GM23338 (cell line): ENCODE results near the gene CDH12. TPM values are rescaled to one million over a fixed set of nuclear protein-coding genes. Genes with fewer than 3 reads are reported as not detected.

Source experiments
- ATAC-seq: fragments of 200-7000 bp; cut with Tn5 transposase; 3 replicates; pipeline ENCODE4 v1.9.1; 2020
- DNase-seq: peaks from one replicate; pipeline ENCODE4 v3.0.0-alpha.2; 2015; ENCODE audit warnings: low spot score
- H2AFZ ChIP-seq: fragments of 200-600 bp; sonication (generic); 2 replicates; pipeline ENCODE4 v1.8.0; 2016; ENCODE audit warnings: antibody characterized with exemption, mild to moderate bottlenecking, moderate library complexity
- H3F3A ChIP-seq: fragments of 200-600 bp; sonication (generic); replicated peaks from 2 replicates; pipeline ENCODE4 v1.8.0; 2017; ENCODE audit warnings: antibody characterized with exemption, mixed run types, low read depth
- H3K27ac ChIP-seq: fragments of 200-600 bp; sonication (generic); 2 replicates; pipeline ENCODE4 v1.6.1; 2016; ENCODE audit warnings: low read depth
- H3K27me3 ChIP-seq: fragments of 200-600 bp; sonication (generic); 2 replicates; pipeline ENCODE4 v1.8.0; 2016; ENCODE audit warnings: mild to moderate bottlenecking, mixed run types, moderate library complexity; ENCODE audit not compliant: insufficient read depth
- H3K36me3 ChIP-seq: fragments of 200-600 bp; sonication (generic); 2 replicates; pipeline ENCODE4 v1.8.0; 2016; ENCODE audit warnings: mild to moderate bottlenecking; ENCODE audit not compliant: insufficient read depth
- H3K4me1 ChIP-seq: fragments of 200-600 bp; sonication (generic); 2 replicates; pipeline ENCODE4 v1.8.0; 2016; ENCODE audit warnings: mild to moderate bottlenecking, moderate library complexity; ENCODE audit not compliant: insufficient read depth
- H3K4me2 ChIP-seq: fragments of 200-600 bp; sonication (generic); 2 replicates; pipeline ENCODE4 v1.7.1; 2017; ENCODE audit warnings: mixed run types
- H3K4me3 ChIP-seq: fragments of 200-600 bp; sonication (generic); 2 replicates; pipeline ENCODE4 v1.6.1; 2016; ENCODE audit warnings: mixed run types
- H3K79me2 ChIP-seq: fragments of 200-600 bp; sonication (generic); replicated peaks from 2 replicates; pipeline ENCODE4 v1.8.0; 2017; ENCODE audit warnings: mild to moderate bottlenecking; ENCODE audit not compliant: insufficient read depth
- H3K9me2 ChIP-seq: fragments of 200-600 bp; sonication (generic); 2 replicates; pipeline ENCODE4 v1.8.0; 2017; ENCODE audit not compliant: insufficient read depth
- H4K20me1 ChIP-seq: fragments of 200-600 bp; sonication (generic); replicated peaks from 2 replicates; pipeline ENCODE4 v1.8.0; 2017; ENCODE audit warnings: mild to moderate bottlenecking; ENCODE audit not compliant: insufficient read depth
- H3K27ac Mint-ChIP-seq: 2 replicates; pipeline ENCODE4 v1.8.0; 2020; ENCODE audit warnings: inconsistent platforms, mild to moderate bottlenecking, moderate library complexity, mixed read lengths
- H3K27me3 Mint-ChIP-seq: 3 replicates; pipeline ENCODE4 v1.8.0; 2022; ENCODE audit warnings: low read depth, mild to moderate bottlenecking, moderate library complexity, mixed read lengths, inconsistent platforms; ENCODE audit not compliant: insufficient read depth, poor library complexity
- H3K36me3 Mint-ChIP-seq: 3 replicates; pipeline ENCODE4 v1.8.0; 2021; ENCODE audit warnings: low read depth, mild to moderate bottlenecking, inconsistent platforms, moderate library complexity, mixed read lengths
- H3K4me1 Mint-ChIP-seq: 3 replicates; pipeline ENCODE4 v1.8.0; 2020; ENCODE audit warnings: mild to moderate bottlenecking, inconsistent platforms, mixed read lengths
- H3K4me3 Mint-ChIP-seq: 3 replicates; pipeline ENCODE4 v1.8.0; 2021; ENCODE audit warnings: moderate library complexity, mild to moderate bottlenecking, inconsistent platforms, mixed read lengths
- H3K9me3 Mint-ChIP-seq: 3 replicates; pipeline ENCODE4 v1.8.0; 2020; ENCODE audit warnings: moderate library complexity, mild to moderate bottlenecking, inconsistent platforms, mixed read lengths
- CREB1 ChIP-seq: fragments of 250-450 bp; sonication (Bioruptor Pico); IDR thresholded peaks from 2 replicates; pipeline ENCODE4 v1.5.0; 2020; ENCODE audit warnings: low read depth, mild to moderate bottlenecking, moderate library complexity
- EZH2 ChIP-seq: fragments of 200-600 bp; sonication (generic); IDR thresholded peaks from one replicate; pipeline ENCODE4 v1.8.0; 2017; ENCODE audit warnings: antibody characterized with exemption, mild to moderate bottlenecking, low read depth; ENCODE audit not compliant: unreplicated experiment
- POLR2AphosphoS5 ChIP-seq: IDR thresholded peaks from 2 replicates; pipeline ENCODE4 v1.6.1; 2016; ENCODE audit warnings: antibody characterized with exemption, low read depth
- REST ChIP-seq: IDR thresholded peaks from one replicate; pipeline ENCODE4 v1.6.1; 2018; ENCODE audit warnings: antibody characterized with exemption; ENCODE audit not compliant: unreplicated experiment
- STAT1 ChIP-seq: IDR thresholded peaks from one replicate; pipeline ENCODE4 v1.6.1; 2016; ENCODE audit warnings: antibody characterized with exemption; ENCODE audit not compliant: unreplicated experiment
- ZNF331 ChIP-seq: fragments of 250-450 bp; sonication (Bioruptor Pico); IDR thresholded peaks from 2 replicates; pipeline ENCODE4 v1.5.0; 2020; ENCODE audit warnings: low read depth, mild to moderate bottlenecking, moderate library complexity
- ZNF462 ChIP-seq: fragments of 250-450 bp; sonication (Bioruptor Pico); IDR thresholded peaks from 2 replicates; pipeline ENCODE4 v1.5.0; 2020; ENCODE audit warnings: mild to moderate bottlenecking, moderate library complexity
- polyA plus RNA-seq: library from polyadenylated mRNA; unstranded; fragments of >200 nt; fragmentation: Nextera tagmentation; extraction: Ambion mirVana; gene quantifications from 2 replicates; pipeline ENCODE4 v1.2.1, GENCODE V29; 2016
- total RNA-seq: library from RNA; depleted of rRNA; stranded (reverse); fragments of >200 nt; shearing (Covaris generic); gene quantifications from 2 replicates; pipeline ENCODE4 v1.2.3, GENCODE V29; 2014

Gene CDH12
- total and polyA plus RNA-seq, 2 experiments from 2014 or later = not detected

- TF ChIP-seq ZNF462 (CRISPR knock-in tag) (no peak), EZH2 (no peak), CREB1 (CRISPR knock-in tag) (no peak), REST (no peak)
Observed at GRCh38 chr5:22102823-22103359, 750.3 kb downstream of the CDH12 start (continued).

DNA sequence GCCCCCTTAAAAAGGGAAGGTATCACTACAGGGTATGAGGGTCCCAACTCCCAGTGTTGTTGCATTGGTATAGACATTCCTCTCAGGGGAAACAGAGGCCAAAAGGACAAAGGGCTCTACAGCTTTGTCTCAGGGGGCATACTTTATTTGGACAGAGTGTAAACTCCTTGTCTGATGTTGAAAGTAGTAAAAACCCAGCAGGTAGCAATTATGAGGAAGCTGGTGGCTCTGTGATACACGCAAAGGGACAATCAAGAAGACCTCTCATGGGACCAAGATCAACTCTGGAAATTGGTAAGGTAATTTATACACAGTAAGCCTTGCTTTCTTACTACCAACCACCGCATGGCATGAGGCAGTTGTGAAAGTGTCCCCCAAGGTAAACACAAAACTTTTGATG, 764.6 kb downstream of the CDH12 start:
- Histone ChIP-seq H3K36me3 (no peaks in the 10 kb centered on the region), H4K20me1 (no peaks in the 10 kb centered on the region), H3K4me3 (no peak overlapping the region), H3K4me1 (peaks cover 4% of the 10 kb centered on the region; the same call in 1 of the 2 replicates), H3K9me2 (no peaks in the 10 kb centered on the region; the same call in 1 of the 2 replicates), H3K27ac (no peak overlapping the region), H3K4me2 (no peak overlapping the region), H2AFZ (peak overlapping the region; percentile 17; the same call in 1 of the 2 replicates), H3F3A (no peaks in the 10 kb centered on the region), H3K79me2 (no peaks in the 10 kb centered on the region), H3K27me3 (no peaks in the 10 kb centered on the region)
- ATAC-seq = no peak
- TF ChIP-seq POLR2AphosphoS5 = no peak
- TF ChIP-seq STAT1 = no peak
- TF ChIP-seq ZNF331 (CRISPR knock-in tag) = no peak
- TF ChIP-seq REST = no peak
- Mint-ChIP-seq H3K4me3 (no peak overlapping the region), H3K27ac (no peak overlapping the region), H3K9me3 (no peaks in the 10 kb centered on the region), H3K36me3 (no peaks in the 10 kb centered on the region), H3K4me1 (peaks cover 10% of the 10 kb centered on the region), H3K27me3 (peaks cover 2% of the 10 kb centered on the region)
- no peak for DNase-seq
